GM15510 (cell line): Measurements from ENCODE around the gene NEUROD6.

Experiments used
- POLR2A ChIP-seq: IDR thresholded peaks from 3 replicates; pipeline ENCODE4 v1.6.1; 2011; ENCODE audit warnings: borderline replicate concordance; ENCODE audit not compliant: insufficient read length; ENCODE audit errors: extremely low read depth

The NEUROD6 gene

GRCh38 chr7:31340603-31341002 is at the start of gene NEUROD6:
NEUROD6 (minus strand) TSS chr7:31340726; CDS start chr7:31339268, 1,458 bp downstream.
- no peak for TF ChIP-seq POLR2A

- TF ChIP-seq POLR2A: no peak
Observed at GRCh38 chr7:31384466-31384865, 43.9 kb upstream of the NEUROD6 start.

- no peak for TF ChIP-seq POLR2A
Observed at GRCh38 chr7:31382722-31383121, 42.2 kb upstream of the NEUROD6 start.

GRCh38 chr7:31373337-31374289 is 33.1 kb upstream of the NEUROD6 start:
- TF ChIP-seq POLR2A: no peak

GRCh38 chr7:31372231-31372959 is 31.9 kb upstream of the NEUROD6 start:
- no peak for TF ChIP-seq POLR2A

GRCh38 chr7:31371621-31372020 is 31.1 kb upstream of the NEUROD6 start:
- no peak for TF ChIP-seq POLR2A

- no peak for TF ChIP-seq POLR2A
Observed at GRCh38 chr7:31370609-31371008, 30.1 kb upstream of the NEUROD6 start.

DNA sequence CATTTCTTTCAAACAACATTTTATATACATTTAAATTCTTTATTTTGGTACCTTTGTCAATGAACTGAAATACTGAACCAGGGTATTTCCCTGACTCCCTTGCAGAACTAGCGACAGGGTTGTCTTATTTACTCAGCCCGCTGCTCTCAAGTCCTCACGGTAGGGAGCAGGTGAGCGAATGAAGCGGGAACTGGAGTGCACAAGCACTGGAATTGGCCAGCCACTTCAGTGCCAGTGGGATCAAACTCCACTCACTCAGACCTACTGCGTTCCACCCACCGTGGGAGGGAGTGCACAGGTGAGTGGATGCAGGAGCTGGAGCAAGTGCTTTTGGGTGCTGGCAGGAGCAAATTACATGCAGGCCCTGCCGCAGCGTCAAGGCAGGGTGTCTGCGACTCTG is 28.1 kb upstream of the NEUROD6 start:
- no peak for TF ChIP-seq POLR2A

DNA sequence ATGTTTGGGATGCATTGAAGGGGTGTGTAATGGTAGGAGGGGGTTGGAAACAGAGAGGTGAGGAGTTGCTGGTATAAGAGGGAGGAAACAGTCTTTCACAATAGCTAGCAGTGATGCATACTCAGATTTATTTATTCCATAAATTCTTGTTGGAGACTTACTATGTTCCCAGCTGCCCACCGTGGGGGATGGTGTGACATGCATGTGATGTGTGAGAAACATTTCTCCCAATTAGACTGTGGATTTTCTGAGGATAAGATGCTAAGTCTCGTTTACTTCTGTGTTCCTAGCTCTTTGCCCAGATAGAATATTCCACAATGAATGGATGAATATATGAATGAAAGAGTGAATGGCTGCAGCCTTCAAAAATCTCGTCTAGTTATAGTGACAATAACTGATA is 23.0 kb upstream of the NEUROD6 start:
- no peak for TF ChIP-seq POLR2A

GRCh38 chr7:31363051-31363450 is 22.5 kb upstream of the NEUROD6 start:
- no peak for TF ChIP-seq POLR2A

DNA sequence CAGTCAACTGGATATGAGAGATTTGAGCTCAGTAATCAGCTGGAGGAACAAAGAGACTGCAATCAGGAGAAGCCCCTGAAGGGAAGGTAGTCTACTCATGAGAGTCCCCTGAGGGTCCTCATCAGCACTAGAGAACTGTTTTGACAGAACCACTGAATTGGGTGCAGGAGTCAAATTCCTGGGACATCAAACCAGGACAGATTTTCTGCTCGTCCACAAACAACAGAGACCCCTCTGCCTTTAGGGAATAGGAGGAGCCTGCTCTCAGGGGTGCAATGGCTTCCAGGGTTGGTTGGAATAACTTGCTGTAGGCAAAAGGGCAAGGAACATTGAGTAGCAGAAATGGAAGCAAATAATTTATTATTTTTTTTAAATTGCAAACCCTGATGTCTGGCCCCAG is 21.9 kb upstream of the NEUROD6 start:
- no peak for TF ChIP-seq POLR2A

GRCh38 chr7:31358467-31358866 is 17.9 kb upstream of the NEUROD6 start:
- no peak for TF ChIP-seq POLR2A

GRCh38 chr7:31345421-31345820 is 4.9 kb upstream of the NEUROD6 start:
- no peak for TF ChIP-seq POLR2A

DNA sequence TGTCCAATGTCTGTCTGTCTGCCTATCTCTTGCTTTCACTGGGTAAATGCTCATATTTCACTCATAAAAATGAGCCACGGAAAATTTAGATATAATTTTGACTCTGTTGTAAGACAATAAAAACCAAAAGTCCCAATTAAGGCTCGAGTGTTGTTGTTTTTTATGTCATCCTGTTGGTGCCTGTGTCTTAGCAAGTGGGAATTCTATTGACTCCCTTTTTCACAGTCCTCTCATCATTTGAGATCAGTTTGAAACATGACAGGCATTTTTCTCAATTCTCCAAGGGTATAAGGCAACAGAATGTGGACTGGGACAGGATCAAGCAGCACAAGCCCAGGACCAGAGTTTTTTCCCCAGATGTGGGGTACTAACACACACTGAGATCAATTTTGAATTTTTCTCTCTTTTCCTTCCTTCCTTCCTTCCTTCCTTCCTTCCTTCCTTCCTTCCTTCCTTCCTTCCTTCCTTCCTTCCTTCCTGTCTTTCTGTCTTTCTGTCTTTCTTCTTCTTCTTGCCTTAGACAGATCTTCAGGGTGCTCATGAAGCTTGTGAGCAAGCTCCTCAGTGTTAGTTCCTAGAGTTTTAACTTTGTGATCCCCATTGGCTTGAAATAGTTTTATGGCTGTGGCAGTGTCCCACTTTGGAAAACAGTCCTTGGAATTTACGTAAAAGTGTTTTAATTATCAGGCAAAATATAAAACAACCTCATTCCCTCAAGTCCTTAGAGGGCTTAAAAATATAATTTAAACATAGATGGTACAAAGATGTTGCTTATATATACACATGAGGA is 3.2 kb upstream of the NEUROD6 start:
- TF ChIP-seq POLR2A: no peak

DNA sequence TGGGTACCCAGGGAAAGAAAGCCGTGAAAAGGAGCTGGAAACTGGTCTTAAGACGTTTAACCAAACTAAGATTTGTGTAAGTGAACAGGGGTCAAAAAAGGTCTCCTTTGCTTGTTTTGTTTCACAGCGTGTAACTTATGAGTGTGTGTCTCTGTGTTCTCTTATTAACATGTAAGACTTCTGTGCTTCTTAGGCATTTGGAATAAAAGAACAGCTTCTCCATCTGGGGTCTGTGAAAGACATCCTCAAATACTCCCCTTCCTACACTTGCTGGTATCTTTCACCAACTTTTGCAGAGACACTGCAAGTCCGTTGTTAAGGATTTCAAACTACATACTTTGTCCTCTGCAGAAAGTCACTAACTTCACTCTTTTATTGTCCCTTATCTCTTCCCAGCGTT is 615 bp upstream of the NEUROD6 start:
- no peak for TF ChIP-seq POLR2A
